ENCODE results near the gene UBE2J1.

DNA sequence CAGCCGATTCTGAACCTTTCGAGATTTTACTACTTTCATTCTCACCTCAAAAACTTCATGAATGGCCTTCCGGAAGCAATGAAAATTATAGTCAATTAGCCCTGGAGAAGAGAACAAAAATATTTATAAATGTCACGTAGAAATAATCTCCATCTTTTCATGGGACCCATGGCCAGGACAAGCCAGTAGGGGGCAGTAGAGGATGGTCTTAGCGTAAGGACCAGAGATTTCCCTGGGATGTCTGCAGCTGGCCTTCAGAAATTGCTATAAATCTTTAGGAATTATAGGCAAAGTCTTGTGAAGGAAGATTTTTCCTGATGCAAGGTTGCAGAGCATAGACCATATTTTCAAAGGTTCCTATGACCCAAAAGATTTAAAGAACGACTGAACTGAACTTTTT, 15.6 kb upstream of the UBE2J1 start:
- TF ChIP-seq, protein P1, sequence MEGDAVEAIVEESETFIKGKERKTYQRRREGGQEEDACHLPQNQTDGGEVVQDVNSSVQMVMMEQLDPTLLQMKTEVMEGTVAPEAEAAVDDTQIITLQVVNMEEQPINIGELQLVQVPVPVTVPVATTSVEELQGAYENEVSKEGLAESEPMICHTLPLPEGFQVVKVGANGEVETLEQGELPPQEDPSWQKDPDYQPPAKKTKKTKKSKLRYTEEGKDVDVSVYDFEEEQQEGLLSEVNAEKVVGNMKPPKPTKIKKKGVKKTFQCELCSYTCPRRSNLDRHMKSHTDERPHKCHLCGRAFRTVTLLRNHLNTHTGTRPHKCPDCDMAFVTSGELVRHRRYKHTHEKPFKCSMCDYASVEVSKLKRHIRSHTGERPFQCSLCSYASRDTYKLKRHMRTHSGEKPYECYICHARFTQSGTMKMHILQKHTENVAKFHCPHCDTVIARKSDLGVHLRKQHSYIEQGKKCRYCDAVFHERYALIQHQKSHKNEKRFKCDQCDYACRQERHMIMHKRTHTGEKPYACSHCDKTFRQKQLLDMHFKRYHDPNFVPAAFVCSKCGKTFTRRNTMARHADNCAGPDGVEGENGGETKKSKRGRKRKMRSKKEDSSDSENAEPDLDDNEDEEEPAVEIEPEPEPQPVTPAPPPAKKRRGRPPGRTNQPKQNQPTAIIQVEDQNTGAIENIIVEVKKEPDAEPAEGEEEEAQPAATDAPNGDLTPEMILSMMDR (IDR thresholded peaks at IDR 0.05; ENCODE audit: low read depth, low read length, missing input control): peak; percentile 79
- TF ChIP-seq SP1 (IDR thresholded peaks at IDR 0.05) (no peak), YY1 (IDR thresholded peaks at IDR 0.05) (no peak), REST (IDR thresholded peaks at IDR 0.05) (no peak), JUND (IDR thresholded peaks at IDR 0.05) (no peak), RAD21 (IDR thresholded peaks at IDR 0.05) (peak; percentile 75 to 81)
- TF ChIP-seq, protein P2, sequence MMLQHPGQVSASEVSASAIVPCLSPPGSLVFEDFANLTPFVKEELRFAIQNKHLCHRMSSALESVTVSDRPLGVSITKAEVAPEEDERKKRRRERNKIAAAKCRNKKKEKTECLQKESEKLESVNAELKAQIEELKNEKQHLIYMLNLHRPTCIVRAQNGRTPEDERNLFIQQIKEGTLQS (IDR thresholded peaks at IDR 0.05): no peak
- TF ChIP-seq, protein P3, sequence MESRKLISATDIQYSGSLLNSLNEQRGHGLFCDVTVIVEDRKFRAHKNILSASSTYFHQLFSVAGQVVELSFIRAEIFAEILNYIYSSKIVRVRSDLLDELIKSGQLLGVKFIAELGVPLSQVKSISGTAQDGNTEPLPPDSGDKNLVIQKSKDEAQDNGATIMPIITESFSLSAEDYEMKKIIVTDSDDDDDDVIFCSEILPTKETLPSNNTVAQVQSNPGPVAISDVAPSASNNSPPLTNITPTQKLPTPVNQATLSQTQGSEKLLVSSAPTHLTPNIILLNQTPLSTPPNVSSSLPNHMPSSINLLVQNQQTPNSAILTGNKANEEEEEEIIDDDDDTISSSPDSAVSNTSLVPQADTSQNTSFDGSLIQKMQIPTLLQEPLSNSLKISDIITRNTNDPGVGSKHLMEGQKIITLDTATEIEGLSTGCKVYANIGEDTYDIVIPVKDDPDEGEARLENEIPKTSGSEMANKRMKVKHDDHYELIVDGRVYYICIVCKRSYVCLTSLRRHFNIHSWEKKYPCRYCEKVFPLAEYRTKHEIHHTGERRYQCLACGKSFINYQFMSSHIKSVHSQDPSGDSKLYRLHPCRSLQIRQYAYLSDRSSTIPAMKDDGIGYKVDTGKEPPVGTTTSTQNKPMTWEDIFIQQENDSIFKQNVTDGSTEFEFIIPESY (IDR thresholded peaks at IDR 0.05): no peak

Measured in liver (tissue), 3 donors.